ENCODE measurements around the gene GOLPH3L. TPM values are rescaled to one million over a fixed set of nuclear protein-coding genes. Genes with fewer than 3 reads are reported as not detected.
A peak's percentile ranks its signal among the peaks of the same experiment; 100 is the strongest.
"Not testable (repeated sequence)": the region's sequence is repeated elsewhere in the genome, so short reads cannot be mapped to it uniquely, and the experiment has no call there.

GOLPH3L gene
- total RNA-seq, 3 donors from 2014 or later: 62.8 to 105 (median 69.4) TPM

GRCh38 chr1:150718225-150718891 lies 21.4 kb upstream of the GOLPH3L start:
- H3K4me1 ChIP-seq (ENCODE audit: low read depth): no peaks in the 10 kb centered on the region
- DNase-seq: no peak
- no peaks in the 10 kb centered on the region for H3K36me3 ChIP-seq (ENCODE audit: low read depth)
- ATAC-seq: no peak
- no peak for TF ChIP-seq CTCF (IDR thresholded peaks at IDR 0.05)
- no peaks in the 10 kb centered on the region for H3K9me3 ChIP-seq
- H3K4me3 ChIP-seq: no peak overlapping the region
- intact Hi-C loops (cut with DNase I, micrococcal nuclease): no loop called here

DNA sequence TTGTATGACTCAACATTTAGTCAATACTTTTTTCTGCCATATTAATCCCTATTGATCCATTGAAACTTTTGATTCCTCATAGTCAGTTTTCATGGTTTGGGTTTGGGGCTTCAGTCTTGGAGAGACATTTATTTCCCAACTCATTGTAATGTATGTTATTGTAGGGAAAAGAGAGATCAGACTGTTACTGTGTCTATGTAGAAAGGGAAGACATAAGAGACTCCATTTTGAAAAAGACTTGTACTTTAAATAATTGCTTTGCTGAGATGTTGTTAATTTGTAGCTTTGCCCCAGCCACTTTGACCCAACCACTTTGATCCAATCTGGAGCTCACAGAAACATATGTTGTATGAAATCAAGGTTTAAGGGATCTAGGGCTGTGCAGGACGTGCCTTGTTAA lies 12.1 kb upstream of the GOLPH3L start:
- H3K4me1 ChIP-seq (ENCODE audit: low read depth); H3K36me3 ChIP-seq (ENCODE audit: low read depth); H3K9me3 ChIP-seq; DNase-seq; H3K4me3 ChIP-seq; ATAC-seq; intact Hi-C loops (cut with DNase I, micrococcal nuclease): not testable (repeated sequence)

DNA sequence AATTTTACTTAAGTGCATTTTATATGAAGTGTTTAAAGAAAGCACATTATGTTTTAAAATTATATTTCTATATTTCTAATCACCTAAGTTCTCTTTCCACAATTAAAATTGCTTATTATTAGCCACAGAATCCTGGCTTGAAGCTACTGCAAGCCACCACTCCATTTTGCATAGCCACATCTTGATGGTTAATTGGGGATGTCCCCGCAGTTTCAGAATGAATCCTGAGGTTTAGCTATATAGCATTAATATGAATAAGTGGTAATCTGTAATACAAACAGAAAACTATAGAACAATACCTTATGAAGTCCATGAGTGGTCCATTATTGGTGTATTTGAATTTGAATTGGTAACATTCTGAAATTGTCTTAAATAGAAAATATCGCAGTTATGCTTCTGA lies 11.6 kb upstream of the GOLPH3L start:
- no peak for DNase-seq
- Histone ChIP-seq H3K9me3 (no peaks in the 10 kb centered on the region), H3K4me1 (ENCODE audit: low read depth) (no peaks in the 10 kb centered on the region), H3K36me3 (ENCODE audit: low read depth) (no peaks in the 10 kb centered on the region), H3K4me3 (no peak overlapping the region)
- intact Hi-C loops (cut with DNase I, micrococcal nuclease): no loop called here
- no peak for TF ChIP-seq CTCF (IDR thresholded peaks at IDR 0.05)
- no peak for ATAC-seq

- H3K4me3 ChIP-seq: no peak overlapping the region
- TF ChIP-seq CTCF (IDR thresholded peaks at IDR 0.05): no peak
- intact Hi-C loops (cut with DNase I, micrococcal nuclease): no loop called here
- no peaks in the 10 kb centered on the region for H3K9me3 ChIP-seq
- no peaks in the 10 kb centered on the region for H3K4me1 ChIP-seq (ENCODE audit: low read depth)
- ATAC-seq: no peak
- DNase-seq: no peak
- no peaks in the 10 kb centered on the region for H3K36me3 ChIP-seq (ENCODE audit: low read depth)
Measured at GRCh38 chr1:150706091-150706490, 9.1 kb upstream of the GOLPH3L start.

- no peaks in the 10 kb centered on the region for H3K4me1 ChIP-seq (ENCODE audit: low read depth)
- intact Hi-C loops (cut with DNase I, micrococcal nuclease): no loop called here
- H3K4me3 ChIP-seq: no peak overlapping the region
- DNase-seq (no peak), ATAC-seq (no peak)
- no peaks in the 10 kb centered on the region for H3K9me3 ChIP-seq
- no peak for TF ChIP-seq CTCF (IDR thresholded peaks at IDR 0.05)
- no peaks in the 10 kb centered on the region for H3K36me3 ChIP-seq (ENCODE audit: low read depth)
Measured at GRCh38 chr1:150703427-150703826, 6.5 kb upstream of the GOLPH3L start.

- no peaks in the 10 kb centered on the region for H3K9me3 ChIP-seq
- peaks cover 6% of the 10 kb centered on the region for H3K4me1 ChIP-seq (ENCODE audit: low read depth)
- peak; percentile 16 for ATAC-seq
- intact Hi-C loops (cut with DNase I, micrococcal nuclease): no loop called here
- peak overlapping the region; percentile 24 for H3K4me3 ChIP-seq
- no peak for DNase-seq
- H3K36me3 ChIP-seq (ENCODE audit: low read depth): no peaks in the 10 kb centered on the region
- no peak for TF ChIP-seq CTCF (IDR thresholded peaks at IDR 0.05)
Measured at GRCh38 chr1:150696590-150696989, 364 bp downstream of the GOLPH3L start.
